NCI-H2171 treated with DMSO at 0.1 percent for 48 hours (cell line): ENCODE results near the gene MAN2B2.

Experiments used
- DNase-seq: peaks from one replicate; lab custom pipeline; 2025; lab: John Stamatoyannopoulos, UW

Gene MAN2B2

DNA sequence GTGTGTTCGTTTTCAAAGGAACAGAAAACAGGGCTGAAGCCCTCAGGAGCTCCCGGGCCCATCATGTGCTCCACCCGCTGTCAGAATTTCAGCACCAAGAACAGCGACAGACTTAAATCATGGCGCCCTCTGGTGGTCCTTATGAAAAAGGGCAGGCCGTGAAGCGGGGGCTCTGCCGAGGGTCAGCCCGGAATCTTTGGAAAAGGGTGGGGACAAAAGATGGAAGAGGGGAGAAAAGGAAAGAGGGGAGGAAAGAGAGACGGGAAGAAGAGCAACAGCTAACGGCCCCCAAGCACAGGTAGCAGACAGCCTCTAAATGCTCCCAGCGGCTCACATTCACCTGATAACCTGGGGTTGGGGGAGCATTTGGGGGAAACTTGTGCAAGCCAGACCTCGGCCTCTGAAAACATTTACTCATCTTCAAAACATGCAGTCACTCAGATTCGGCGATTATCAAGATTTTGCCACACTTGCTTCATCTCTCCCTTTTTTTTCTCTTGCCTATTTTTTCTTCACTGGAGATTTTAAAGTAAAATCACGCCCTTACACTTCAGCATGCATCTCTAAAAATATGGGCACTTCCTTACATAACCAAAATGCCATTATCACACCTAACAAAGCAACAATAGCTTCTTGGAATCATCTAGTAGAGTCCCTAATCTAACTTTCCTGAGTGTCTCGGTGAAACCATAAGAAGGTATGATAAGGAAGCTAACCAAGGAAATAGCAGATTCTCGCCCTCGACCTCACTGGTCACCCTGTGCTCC is 28.1 kb upstream of the MAN2B2 start:
- peak; percentile 52 for DNase-seq

- peak; percentile 6 for DNase-seq
These were observed 26.6 kb upstream of the MAN2B2 start for GRCh38 chr4:6548201-6548881.

GRCh38 chr4:6548882-6549230 is 26.1 kb upstream of the MAN2B2 start:
- no peak for DNase-seq

GRCh38 chr4:6549445-6549844 is 25.5 kb upstream of the MAN2B2 start:
- DNase-seq: peak; percentile 13

GRCh38 chr4:6549890-6550620 is 24.9 kb upstream of the MAN2B2 start:
- DNase-seq: no peak

DNA sequence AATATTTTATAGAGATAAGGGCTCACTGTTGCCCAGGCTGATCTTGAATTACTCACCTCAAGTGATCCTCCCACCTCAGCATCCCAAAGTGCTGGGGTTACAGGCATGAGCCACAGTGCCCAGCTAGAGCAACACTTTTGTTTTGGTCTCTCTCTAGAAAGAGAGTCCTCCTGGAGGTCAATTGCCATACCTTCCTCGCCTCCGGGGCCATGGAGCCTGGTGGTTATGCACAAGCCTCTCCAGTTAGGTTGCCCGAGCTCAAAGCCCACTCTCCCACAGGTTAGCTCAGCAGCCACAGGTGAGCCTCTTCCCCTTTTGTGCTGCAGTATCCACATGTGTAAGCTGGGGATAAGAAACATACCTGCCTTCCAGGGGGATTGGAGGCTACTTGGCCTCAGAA is 24.2 kb upstream of the MAN2B2 start:
- no peak for DNase-seq

- DNase-seq: no peak
These were observed 23.3 kb upstream of the MAN2B2 start for GRCh38 chr4:6551660-6552059.

DNA sequence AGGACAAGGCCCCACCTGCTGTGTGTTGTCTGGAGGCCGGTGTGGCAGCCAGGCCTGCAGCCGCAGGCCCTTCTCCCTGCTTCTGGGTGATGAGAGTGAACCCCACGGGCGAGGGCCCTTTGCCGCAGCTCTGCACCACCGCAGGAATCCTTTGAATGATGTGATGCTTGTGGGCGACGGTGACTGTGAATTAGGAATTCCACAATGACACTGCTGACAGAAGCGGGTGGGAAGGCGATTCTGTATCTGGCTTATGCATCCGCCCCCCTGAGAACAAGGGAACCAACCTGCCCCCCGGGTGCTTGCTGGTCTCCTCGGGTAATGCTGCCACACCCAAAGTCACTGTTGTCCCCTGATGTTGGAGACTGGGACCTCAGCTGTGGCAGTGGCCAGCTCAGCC is 19.5 kb upstream of the MAN2B2 start:
- DNase-seq: no peak

DNA sequence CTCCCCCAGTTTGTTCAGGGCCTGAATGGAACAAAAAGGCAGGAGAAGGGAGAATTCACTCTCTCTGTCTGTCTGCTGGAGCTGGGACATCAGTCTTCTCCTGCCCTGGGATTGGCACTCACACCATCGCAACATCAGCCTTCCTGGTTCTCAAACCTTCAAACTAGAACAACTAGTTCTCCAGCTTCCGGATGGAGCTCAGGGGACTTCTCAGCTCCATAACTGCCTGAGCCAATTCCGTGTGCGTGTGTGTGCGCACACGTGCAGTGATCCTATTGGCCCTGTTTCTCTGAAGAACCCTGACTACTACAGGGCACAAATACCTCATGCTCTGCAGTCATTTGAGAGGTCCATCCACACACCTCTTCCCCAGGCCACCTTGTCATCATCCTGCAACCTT is 18.7 kb upstream of the MAN2B2 start:
- no peak for DNase-seq

- DNase-seq: no peak
These were observed 17.8 kb upstream of the MAN2B2 start for GRCh38 chr4:6557185-6557584.

GRCh38 chr4:6557856-6558255 is 17.1 kb upstream of the MAN2B2 start:
- no peak for DNase-seq

DNA sequence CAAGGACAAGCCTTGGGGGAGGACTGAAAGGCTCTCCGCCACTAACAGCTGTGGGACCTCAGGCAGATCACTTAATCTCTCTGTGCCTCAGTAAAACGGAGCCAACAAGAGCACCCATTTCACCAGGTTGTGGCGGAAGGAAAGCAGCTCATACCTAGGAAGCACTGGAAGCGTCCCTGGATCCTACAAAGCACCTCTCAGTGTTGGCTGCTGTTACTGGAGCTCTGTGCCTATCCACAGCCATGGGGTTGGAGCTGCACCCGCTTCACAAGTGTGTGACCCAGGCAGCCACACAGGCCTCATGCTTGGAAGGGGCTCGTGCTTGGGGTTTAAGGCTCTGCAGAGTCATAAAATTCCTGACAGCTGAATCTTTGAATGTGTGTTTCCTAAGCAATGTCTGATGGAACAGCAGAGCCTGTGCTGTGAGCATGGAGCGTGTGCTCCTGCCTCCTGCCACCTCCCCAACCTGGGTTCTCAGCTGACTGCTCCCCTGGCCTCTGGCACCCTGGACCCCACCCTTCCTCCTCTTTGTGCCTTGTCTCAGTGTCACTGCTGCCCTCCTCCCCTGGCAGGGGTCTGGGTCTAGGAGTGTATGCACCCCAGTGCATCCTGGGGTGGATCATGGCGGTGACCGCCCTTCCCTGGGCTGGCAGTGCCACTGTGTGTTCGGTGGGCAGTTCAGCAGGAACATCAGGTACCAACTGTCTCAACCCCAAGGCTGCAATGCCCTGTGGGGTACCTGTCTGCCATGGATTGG is 14.4 kb upstream of the MAN2B2 start:
- DNase-seq: no peak

DNA sequence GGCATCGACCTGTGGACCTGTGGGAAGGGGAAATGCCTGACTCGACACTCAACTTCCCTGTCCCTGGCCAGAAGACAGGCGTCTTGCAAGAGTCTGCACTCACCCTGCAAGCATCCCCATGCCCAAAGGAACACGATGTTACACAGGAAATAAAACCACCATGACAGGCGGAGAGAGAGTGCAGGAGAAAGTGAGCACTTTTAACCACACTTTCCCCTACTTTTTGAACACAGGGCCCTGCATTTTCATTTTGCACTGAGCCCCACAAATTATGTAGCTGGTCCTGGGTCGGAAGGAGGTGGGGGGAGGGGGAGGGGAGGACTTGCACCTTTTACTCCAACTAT is 13.8 kb upstream of the MAN2B2 start:
- DNase-seq: no peak

- DNase-seq: no peak
These were observed 13.2 kb upstream of the MAN2B2 start for GRCh38 chr4:6561706-6562371.

DNA sequence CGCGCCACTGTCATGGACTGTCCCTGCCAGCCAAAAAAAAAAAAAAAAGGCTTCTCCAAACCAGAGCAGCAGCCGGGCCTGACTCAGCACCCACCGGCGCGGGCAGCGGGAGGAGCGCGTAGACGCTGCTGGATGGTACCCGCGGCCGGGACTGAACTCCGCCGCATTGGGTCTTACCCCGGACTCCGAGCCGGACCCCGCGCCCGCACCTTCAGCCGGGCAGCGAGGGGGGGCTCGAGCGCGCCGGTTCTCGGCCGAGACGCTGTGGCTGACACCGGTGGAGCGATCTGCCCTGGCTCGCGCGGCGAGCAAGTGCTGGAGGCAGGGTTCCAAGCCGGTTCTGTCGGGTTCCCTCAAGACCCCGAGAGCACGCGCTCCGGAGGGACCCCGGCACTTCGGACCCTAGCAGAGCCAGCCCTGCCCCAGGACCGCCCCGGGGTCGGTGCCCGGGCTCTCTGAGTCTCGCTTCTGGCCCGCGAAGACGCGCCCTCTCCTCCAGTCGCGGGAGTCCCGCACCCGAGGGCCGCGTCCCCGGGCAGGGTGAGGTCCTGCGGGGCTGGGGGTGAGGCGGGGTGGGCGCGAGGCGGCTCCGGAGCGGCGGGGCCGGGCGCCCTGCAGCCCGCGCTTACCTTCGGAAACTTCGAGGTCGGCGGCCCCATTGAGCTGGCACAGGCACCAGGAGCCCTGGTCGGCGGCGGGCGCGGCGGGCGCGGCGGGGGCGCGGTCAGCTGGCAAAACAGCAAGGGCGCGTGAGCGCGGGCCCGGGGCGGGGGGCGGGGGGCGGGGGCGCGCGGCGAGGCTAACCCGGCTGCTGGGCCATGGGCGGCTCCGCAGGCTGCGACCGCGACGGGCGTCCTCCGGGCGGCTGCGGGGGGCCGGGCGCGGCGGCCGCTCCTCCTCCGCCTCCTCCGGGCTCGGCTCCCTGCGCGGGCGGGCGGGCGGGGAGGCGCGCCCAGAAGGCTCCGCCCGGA is 11.8 kb upstream of the MAN2B2 start:
- DNase-seq: no peak

- DNase-seq: no peak
These were observed 10.9 kb upstream of the MAN2B2 start for GRCh38 chr4:6563935-6564645.

GRCh38 chr4:6565691-6566390 is 9.1 kb upstream of the MAN2B2 start:
- DNase-seq: no peak

DNA sequence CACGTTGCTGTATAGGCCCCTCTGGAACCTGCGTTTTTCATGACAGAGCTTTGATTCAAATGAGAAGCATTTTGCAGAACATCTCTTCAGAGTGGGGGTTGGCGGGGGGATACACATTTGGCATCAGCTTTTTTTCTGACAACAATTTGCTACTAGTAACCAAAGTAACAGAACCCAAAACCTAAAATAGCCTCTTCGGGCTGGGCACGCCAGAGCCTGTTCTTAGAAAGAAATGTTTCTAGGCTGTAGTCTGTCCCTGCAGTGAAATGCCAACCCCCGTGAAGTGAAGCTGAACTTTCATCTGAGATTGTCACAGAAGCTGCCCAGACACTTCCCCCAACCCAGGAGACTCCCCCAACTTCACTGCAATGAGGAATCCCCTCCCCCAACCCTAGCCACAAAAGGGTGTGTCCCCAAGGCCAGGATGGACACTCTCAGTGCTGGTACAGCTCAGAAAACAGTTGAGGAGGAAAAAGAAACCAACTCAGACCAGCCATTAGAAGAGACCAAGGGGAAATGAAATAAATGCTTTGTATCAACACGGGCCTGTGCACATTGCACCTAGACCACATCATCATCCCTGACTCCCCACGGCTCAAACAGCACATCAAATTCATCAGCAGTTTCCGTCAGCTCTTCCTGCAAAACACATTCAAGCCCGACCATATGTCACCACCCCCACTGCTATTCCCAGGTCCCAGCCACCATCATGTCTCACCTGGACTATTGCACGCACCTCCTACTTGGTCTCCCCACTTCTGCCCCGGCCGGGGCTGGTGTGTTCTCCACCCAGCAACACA is 8.4 kb upstream of the MAN2B2 start:
- no peak for DNase-seq

- DNase-seq: no peak
These were observed 7.8 kb upstream of the MAN2B2 start for GRCh38 chr4:6567218-6567617.
